T-helper 1 cell treated with Interleukin-12 subunit alpha and Interleukin-12 subunit beta and Interleukin-4 antibody, amounts not matched to agents 30 ng/mL and 1 ng/mL, for 36 hours (primary cell): ENCODE measurements around the gene LRRK1. TPM values are rescaled to one million over a fixed set of nuclear protein-coding genes. Genes with fewer than 3 reads are reported as not detected.

Experiments used
- intact Hi-C: fragments of 100-400 bp; cut with micrococcal nuclease; formaldehyde crosslinking; loops from one replicate; pipeline ENCODE4 v1.15.1; 2024
- total RNA-seq: library from RNA; stranded (reverse); gene quantifications from 2 replicates; pipeline ENCODE4 v1.2.3, GENCODE V29; 2022

LRRK1 gene
- total RNA-seq, 1 donor from 2014 or later: 0.86 TPM

GRCh38 chr15:101019366-101019896 is 100.3 kb downstream of the LRRK1 start:
- intact Hi-C loops: no loop called here

GRCh38 chr15:101020451-101020850 is 101.3 kb downstream of the LRRK1 start:
- intact Hi-C loops: no loop called here

GRCh38 chr15:101020945-101021344 is 101.8 kb downstream of the LRRK1 start:
- intact Hi-C loops: no loop called here

DNA sequence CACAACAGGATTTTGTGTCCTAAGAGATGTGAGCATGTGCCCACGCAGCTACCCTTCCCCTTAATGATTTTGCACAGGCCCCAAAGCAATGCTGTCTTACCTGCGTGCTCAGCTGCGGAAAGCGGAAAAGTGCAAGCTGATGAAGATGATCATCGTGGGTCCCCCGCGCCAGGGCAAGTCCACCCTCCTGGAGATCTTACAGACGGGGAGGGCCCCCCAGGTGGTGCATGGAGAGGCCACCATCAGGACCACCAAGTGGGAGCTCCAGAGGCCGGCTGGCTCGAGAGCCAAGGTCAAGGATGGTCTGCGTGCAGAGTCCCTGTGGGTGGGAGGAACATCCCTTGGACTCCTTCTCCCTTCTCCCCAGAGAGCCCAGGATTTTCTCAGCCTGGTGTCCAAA is 103.1 kb downstream of the LRRK1 start:
- intact Hi-C loops: no loop called here

- intact Hi-C loops: no loop called here
Observed at GRCh38 chr15:101022876-101023275, 103.7 kb downstream of the LRRK1 start.

DNA sequence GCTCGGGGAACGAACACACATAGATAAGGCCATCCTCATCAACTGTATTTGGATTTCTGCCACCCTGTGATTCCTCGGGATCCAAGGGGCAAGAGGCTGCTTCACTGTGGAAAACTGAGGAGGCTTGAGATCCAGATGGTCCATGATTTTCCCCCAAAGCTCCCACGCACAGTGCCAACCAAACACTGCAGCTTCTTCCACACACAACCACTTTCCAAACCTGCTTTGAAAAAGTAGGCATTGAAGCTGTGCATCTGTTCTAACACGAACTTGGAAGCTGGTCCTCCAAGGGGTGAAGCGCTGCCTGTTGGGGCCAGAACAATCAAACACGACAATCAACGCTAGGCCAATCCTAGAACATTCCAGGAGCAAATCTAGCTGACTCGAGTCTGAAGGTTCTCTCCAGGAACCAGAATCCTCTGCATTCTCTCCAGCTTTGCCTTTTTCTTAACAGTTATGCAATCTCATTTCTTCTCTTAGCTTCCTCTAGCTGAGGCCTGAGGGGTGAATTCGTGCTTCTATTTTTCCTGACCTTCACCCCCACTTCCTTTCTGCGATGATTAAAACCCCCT is 104.4 kb downstream of the LRRK1 start:
- intact Hi-C loops: no loop called here

GRCh38 chr15:101024073-101024695 is 105.0 kb downstream of the LRRK1 start:
- intact Hi-C loops: no loop called here

DNA sequence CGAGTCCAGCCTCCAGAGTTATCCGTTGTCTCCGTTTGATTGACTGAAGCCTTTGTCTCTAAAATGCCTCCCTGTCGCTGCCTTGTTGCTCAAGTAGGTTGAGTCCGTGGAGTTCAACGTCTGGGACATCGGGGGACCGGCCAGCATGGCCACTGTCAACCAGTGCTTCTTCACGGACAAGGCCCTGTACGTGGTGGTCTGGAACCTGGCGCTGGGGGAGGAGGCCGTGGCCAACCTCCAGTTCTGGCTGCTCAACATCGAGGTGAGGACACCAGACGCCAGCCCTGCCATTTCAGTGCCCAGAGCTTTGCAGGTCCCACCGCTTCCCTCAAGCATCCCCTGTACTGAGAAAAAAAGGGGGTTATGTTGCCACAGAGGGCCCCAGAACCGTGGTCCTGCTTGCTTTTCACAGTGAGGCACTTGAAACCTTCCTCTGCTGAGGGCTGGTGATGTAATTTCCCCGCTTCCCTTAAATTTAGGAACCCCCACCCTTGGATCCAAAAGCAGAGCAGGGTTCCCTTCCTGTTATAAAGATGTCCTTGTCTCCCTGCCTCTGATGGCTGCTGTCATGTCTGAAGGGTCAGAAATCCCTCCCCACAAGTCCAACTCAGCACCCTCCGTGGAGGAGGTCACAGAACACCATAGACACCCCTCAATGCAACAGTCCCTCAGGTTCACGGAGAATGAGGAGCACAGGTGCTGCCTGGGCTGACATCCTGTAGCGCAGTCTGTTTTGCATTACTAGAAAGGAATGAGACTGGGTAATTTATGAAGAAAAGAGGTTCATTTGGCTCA is 105.7 kb downstream of the LRRK1 start:
- intact Hi-C loops: no loop called here

- intact Hi-C loops: no loop called here
Observed at GRCh38 chr15:101025501-101025885, 106.3 kb downstream of the LRRK1 start.

GRCh38 chr15:101025896-101026631 is 106.9 kb downstream of the LRRK1 start:
- intact Hi-C loops: no loop called here

GRCh38 chr15:101026656-101027272 is 107.6 kb downstream of the LRRK1 start:
- intact Hi-C loops: no loop called here

DNA sequence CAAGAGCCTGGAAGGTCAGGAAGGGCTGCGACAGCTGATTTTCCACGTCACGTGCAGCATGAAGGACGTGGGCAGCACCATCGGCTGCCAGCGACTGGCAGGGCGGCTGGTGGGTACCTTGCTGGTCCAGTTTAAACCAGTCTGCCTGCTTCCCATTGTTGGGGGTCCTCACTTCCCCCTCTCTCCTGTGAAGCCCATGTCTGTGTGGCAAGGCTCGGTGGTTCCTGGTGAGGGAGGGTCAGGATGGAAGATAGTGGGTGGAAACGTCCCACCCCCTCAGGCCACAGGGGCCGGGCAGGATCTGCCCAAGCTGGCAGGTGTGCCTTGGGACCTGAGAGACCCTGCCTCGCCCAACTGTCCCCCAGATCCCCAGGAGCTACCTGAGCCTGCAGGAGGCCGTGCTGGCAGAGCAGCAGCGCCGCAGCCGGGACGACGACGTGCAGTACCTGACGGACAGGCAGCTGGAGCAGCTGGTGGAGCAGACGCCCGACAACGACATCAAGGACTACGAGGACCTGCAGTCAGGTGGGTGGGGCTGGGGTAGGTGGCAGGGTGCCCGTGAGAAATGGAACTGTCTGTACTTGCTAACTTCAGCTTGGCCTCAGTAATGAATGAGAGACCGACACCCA is 108.2 kb downstream of the LRRK1 start:
- intact Hi-C loops: no loop called here

- intact Hi-C loops: no loop called here
Observed at GRCh38 chr15:101027920-101028319, 108.8 kb downstream of the LRRK1 start.

- intact Hi-C loops: no loop called here
Observed at GRCh38 chr15:101028321-101028720, 109.2 kb downstream of the LRRK1 start.

GRCh38 chr15:101028772-101029438 is 109.7 kb downstream of the LRRK1 start:
- intact Hi-C loops: no loop called here

GRCh38 chr15:101029971-101030661 is 111.0 kb downstream of the LRRK1 start:
- intact Hi-C loops: no loop called here

DNA sequence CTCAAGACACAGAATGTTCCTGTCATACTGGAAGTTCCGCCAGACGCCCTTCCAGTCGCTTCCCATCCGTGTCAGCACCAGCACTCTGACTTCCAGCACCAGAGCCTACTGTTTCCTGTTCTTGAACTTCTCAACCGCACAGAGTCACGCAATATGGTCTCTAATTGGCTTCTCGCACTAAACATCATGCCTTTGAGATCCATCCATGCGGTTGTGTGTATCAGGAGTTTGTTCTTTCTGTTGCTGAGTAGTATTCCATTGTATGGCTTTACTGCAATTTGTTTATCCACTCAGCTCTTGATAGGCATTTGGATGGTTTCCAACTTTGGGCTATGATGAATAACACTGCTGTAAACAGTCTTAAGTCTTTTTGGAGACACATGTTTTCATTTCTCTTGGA is 112.1 kb downstream of the LRRK1 start:
- intact Hi-C loops: no loop called here

- intact Hi-C loops: no loop called here
Observed at GRCh38 chr15:101033801-101034200, 114.6 kb downstream of the LRRK1 start.

DNA sequence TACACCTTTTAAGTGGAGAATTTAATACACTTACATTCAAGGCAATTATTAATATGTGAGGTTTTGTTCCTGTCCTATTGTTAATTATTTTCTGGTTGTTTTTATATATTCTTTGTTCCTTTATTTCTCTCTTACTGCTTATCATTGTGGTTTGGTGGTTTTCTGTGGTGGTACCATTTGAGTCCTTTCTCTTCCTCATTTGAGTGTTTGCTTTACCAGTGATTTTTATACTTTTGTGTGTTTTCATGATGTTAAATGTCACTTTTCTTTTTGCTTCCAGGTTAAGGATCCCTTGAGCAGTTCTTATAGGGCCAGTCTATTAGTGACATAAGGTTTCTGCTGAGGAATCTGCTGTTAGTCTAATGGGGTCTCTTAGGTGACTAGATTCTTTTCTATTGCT is 116.5 kb downstream of the LRRK1 start:
- intact Hi-C loops: no loop called here

DNA sequence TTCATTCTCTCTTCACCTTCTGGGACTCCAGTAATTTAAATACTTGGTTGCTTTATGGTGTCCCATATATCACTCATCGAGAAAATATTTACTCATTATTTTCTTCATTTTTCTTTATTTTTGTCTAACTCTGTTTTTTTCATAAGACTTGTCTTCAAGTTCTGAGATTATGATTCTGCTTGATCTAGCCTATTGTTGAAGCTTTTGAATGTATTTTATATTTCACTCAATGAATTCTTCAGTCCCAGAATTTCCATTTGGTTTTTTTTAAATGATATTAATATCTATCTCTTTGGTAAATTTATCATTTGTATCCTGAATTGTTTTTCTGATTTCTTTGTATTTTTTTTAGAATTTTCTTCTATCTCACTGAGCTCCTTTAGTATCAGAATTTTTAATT is 117.0 kb downstream of the LRRK1 start:
- intact Hi-C loops: no loop called here
